GDM1 (cell line): ENCODE results near the gene KCNV2.
"Not testable (repeated sequence)": the region's sequence is repeated elsewhere in the genome, so short reads cannot be mapped to it uniquely, and the experiment has no call there.

Experiments
- DNase-seq: peaks from one replicate; lab custom pipeline; 2025; lab: John Stamatoyannopoulos, UW

The KCNV2 gene

DNA sequence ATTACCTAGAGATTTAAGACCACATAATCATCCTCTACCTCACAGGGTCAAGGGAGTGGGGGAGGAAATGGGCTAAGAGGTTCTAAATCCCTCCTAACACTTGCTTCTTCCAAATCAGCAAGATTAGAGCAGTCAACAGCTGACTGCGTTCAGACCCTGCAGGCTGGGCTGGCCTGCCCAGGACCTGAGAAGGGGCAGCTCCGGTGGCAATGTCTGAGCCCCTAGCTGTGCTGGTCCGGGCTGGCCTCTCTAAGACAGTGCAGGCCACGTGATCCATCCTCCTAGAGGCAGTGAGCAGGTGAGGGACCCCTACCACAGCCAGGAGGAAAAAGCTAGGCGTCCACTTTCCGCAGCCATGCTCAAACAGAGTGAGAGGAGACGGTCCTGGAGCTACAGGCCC is at the start of gene KCNV2:
TSS of gene KCNV2 (plus strand) at position 126 of the 400 bp plus-strand sequence. CDS start at position 356, 230 bp downstream.
- DNase-seq: no peak

GRCh38 chr9:2673161-2673560 is 44.1 kb upstream of the KCNV2 start:
- DNase-seq: no peak

GRCh38 chr9:2674141-2674824 is 43.0 kb upstream of the KCNV2 start:
- no peak for DNase-seq

GRCh38 chr9:2675834-2676233 is 41.5 kb upstream of the KCNV2 start:
- DNase-seq: no peak

- no peak for DNase-seq
Measured at GRCh38 chr9:2676466-2676865, 40.8 kb upstream of the KCNV2 start.

DNA sequence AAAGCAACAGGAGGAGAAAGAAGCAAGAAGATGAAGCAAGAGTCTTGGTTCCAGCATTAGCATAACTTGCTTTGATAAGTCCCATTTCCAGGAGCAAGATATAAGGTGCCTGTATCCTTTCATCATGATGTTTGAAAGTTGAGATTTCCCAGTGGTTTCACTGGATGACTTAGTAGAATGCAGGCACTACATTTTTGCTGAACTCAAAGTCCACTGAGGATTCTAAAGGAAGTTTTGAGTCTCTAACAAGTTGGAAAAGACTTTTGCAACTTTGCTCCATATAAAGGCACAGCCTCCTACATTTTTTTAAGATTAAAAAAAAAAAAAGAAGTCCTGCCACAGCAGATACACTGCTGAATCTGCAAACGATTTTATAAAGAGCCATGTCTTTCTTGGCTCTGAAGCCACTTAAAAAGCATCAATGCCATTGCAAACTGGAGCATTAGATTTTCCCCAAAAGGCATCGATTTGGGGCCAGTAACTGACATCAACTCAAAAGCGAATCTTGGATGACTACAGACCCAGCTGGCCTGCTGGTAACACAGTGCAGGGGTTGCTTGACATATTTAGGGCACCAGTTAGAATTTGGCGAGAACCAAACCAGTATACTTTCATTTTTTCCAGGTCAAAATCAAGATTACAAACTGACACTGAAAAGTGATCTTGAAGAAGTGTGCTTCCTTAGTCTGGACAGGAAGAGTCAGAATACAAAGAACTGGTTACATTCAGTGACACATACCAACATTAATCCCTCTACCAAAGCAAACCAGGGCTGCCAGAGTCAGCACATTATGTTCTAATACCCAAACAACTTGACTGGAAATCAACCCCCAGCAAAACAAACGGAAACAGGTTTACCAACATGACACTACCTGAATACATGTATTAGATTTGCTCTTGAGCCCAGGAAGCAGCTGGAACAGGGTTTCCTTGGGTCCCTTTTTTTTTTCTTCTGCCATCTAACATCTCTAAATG is 39.1 kb upstream of the KCNV2 start:
- no peak for DNase-seq

DNA sequence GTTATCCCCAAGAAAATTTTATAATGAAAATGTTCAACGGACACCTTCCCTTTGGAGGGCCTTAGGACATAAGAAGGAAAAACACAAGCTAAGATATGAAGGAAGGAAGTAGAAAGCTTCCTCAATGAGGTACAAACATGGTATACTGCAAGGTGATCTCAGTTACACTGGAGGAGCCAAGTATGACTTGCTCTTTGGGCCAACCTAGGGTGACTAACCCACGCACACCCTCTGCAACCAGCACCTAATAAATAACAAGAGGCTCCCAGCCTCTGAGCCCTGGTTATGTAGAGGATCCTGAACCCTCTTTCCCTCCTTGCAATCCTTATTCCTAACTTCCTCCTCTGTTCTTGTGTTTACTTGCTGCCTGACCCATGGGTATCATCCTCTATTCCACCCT is 38.3 kb upstream of the KCNV2 start:
- DNase-seq: no peak

DNA sequence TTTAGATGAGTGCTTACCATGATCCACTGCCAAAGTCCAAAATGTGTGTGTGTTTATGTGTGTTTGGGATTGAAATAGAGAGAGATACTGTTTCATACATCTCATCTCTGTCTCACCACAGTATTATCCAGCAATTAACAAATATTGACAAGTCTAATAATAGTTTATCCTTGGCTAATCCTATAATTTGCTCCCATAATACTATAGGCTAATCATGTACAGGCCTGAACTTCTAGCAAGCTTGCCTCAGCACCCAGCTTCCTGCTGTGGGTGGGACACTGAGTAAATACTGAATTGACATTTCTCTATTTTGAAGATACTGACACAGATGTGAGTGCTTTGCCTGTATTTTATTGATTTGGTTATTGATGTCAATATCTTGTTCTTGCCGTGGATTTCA is 35.3 kb upstream of the KCNV2 start:
- no peak for DNase-seq

DNA sequence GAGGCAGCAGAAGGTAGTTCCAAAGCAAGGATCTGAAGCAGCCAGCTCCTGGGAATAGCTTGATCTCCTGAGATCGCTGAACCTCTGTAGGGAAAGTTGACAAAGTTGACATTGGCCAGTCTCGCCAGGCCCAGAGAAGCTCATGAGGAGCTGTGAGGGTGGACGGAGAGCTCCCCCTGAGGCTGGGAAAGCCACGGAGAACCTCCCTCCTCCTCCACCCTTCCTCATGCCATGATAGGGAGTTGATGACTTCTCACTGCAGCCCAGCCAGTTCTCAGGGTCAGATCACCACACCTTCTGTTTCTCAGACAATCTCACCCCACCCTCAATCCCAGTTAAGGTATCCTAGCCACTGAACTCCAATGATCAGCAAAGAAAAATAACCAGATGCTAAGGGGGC is 30.4 kb upstream of the KCNV2 start:
- no peak for DNase-seq

DNA sequence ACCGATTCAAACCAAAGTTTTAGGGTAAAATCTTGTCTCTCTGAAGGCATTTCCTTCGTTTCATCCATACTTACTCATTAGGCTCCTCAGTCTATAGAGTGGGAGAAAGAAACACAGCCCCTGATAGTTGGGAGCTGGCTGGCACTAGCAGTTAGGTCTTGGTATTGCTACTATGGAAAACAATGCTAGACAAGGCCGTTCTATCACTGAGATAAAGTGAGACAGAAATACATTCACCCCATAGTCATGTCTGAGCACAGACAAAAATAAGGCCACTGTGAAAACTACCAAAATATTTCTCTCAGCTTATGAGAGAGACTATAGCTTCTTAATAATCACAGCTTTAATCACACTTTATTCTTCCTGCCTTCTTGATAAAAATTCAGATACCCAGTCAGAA is 28.7 kb upstream of the KCNV2 start:
- DNase-seq: no peak

DNA sequence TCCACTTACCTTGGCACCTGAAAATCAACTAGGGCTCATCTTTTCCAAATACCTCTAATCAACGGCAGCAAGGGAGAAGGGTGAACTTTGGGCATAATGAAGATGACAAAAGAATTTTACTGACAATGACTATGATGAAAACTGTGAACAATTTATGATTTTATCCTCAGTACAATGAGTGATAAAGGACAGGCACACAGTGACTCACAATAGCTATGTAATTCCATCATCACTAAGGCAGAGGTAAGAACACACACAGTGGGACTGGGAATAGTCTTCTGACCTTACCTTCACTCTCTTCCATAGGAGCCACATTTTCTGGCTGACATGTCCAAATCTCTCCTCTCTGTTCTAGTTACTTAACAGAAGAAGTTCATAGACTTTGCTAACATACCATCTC is 26.1 kb upstream of the KCNV2 start:
- DNase-seq: no peak

DNA sequence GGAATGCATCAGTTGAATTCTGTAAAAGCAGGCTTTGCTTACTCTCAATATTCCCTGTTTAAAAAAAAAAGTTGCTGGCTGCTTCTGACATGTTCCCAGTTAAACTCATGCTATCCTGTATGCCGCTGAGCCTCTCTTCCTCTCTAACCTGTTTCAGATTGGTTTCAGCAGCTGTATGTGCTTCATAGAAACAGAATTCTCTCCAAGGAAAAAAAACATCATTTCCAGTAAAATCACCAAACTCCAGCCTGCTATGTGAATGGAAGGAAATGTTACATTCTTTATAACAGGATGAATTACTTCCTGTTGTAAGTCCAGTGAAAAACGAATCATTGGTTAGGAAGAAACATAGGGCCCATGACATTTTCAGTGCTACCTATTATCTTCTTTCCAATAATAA is 25.7 kb upstream of the KCNV2 start:
- no peak for DNase-seq

- DNase-seq: no peak
Measured at GRCh38 chr9:2693056-2693455, 24.3 kb upstream of the KCNV2 start.

DNA sequence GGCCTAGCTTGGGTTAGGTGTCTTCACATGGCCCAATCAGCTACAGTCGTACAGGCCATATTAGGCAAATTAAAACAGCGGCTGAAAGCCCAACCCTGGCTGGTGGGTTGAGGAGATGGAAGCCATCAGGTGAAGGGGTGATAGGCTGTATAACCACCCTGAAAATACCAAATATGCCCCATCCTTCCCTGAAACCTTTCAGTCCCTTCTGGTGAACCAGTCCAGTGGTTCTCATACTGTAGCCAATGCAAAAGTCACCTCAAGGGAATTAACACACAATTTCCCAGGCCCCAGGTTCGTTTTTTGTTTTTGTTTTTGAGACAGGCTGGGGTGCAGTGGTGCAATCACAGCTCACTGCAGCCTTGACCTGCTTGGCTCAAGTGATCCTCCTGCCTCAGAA is 19.8 kb upstream of the KCNV2 start:
- no peak for DNase-seq

DNA sequence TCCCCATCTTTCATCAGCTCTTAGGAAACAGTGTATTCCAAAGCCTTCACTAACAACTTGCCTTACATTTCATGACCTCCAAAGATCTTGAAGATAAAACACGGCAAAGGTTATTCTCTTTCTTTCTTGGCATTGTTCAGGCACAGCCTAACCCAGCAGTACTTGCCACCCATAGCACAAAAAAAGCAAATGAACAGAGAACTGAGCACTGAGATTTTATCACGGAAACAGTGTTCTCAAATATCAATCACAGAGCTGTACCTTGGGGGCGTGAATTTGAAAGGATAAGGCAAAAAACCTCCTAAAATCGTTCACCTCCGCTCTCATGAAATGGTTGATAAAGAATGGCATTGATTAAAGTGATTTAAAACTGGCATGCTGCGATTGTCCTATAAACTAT is 16.9 kb upstream of the KCNV2 start:
- DNase-seq: no peak

DNA sequence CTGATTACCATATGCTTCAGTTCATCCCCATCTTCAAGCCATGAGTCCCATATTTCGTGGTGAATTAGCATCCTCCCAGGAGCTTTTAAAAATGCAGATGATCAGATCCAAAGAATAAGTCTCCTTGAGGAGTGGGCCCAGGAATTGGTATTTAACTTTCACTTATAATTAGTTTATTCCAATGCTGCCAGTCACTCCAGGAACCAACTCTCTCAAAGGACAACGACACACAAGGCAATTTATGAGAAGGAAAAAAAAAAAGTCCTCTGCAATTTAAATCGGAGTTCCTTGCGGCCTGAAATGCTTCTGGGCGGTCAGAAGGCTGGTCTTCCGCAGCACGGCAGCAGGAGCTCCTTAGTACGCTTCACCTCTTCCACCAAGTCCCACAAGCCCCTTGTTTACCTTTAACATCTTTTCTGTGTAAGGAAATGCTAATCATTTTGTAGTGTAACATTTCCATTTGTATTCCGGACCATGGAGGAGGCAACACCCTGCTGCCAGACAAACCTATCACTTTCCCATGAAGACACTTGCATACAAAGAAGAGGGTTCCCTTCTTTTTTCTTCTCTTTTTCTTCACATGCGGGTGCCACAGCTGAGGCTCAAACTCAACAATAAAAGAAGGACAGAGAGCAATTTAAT is 16.3 kb upstream of the KCNV2 start:
- DNase-seq: no peak

GRCh38 chr9:2704504-2704903 is 12.8 kb upstream of the KCNV2 start:
- peak; percentile 49 for DNase-seq

DNA sequence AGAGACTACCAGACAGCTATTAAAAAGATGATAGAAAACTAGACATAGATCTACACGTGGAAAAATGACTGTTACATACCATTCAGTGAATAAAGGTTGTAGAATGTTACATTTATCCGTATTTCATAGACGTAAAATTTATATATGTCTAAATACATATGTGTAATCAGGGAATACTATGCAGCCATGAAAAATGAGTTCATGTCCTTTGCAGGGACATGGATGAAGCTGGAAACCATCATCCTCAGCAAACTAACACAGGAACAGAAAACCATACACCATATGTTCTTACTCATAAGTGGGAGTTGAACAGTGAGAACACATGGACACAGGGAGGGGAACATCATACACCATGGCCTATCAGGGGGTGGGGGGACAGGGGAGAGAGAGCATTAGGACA is 10.1 kb upstream of the KCNV2 start:
- not testable (repeated sequence) for DNase-seq

DNA sequence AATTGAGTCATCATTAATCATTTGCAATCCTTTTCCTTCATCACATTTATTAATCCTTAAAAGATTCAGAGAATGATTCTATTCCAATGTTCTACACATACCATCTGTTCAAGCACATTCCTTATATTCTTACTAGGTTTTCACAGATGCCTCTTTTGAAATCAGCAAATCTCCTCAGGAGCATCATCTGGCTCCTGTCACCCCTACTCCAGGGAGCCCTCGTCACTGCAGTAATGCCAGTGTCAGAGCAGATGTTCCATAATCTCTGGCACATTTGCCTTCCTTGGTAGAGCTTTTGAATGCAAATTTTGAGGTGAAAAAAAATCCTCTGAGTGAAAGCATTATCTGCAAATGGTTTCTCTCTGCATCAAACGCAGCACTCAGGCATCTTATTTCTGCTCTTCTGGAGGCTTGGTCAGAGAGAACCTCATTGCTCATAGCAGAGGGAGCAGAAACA is 7.6 kb upstream of the KCNV2 start:
- DNase-seq: no peak

GRCh38 chr9:2711716-2712115 is 5.6 kb upstream of the KCNV2 start:
- DNase-seq: no peak

GRCh38 chr9:2718001-2718697 is 839 bp downstream of the KCNV2 start:
- no peak for DNase-seq

- no peak for DNase-seq
Measured at GRCh38 chr9:2718698-2719033, 1.4 kb downstream of the KCNV2 start.
